ENCODE measurements around the gene OR2A14.
"Not testable (repeated sequence)": the region's sequence is repeated elsewhere in the genome, so short reads cannot be mapped to it uniquely, and the experiment has no call there.

OR2A14 gene

GRCh38 chr7:144164784-144165183 is 41.8 kb downstream of the OR2A14 start:
- DNase-seq, result no peak

DNA sequence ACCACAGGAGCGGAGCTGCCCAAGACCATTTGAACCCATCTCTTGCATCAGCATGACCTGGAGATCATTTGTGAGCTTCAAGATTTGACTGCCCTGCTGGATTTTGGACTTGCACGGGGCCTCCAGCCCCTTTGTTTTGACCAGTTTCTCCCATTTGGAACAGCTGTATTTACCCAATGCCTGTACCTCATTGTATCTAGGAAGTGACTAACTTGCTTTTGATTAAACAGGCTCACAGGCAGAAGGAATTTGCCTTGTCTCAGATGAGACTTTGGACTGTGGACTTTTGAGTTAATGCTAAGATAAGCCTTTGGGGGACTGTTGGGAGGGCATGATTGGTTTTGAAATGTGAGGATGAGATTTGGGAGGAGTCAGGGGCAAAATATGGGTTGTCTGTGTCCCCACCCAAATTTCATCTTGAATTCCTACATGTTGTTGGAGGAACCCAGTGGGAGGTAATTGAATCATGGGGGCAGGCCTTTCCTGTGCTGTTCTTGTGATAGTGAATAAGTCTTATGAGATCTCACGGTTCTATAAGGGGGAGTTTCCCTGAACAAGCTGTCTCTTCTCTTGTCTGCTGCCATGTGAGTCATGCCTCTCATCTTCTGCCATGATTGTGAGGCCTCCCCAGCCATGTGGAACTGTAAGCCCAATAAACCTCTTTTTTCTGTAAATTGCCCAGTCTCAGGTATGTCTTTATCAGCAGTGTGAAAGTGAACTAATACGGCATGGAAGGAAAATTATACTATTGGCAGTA is 48.8 kb downstream of the OR2A14 start:
- not testable (repeated sequence) for DNase-seq

DNA sequence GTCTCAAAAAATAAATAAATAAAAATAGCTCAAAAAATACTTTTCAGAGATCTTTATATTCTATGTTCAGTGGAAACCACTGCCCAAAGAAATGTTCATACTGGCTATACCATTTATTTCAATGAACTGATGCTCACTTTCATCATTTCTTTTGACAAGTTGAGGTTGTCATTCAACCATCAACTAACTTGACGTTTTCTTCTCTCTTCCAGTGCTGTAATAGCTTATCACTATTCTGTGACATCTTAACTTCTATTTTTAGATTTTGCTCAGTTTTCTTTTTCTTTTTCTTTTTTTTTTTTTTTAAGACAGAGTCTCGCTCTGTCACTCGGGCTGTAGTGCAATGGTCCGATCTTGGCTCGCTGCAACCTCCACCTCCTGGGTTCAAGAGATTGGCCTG is 51.6 kb downstream of the OR2A14 start:
- no peak for DNase-seq

DNA sequence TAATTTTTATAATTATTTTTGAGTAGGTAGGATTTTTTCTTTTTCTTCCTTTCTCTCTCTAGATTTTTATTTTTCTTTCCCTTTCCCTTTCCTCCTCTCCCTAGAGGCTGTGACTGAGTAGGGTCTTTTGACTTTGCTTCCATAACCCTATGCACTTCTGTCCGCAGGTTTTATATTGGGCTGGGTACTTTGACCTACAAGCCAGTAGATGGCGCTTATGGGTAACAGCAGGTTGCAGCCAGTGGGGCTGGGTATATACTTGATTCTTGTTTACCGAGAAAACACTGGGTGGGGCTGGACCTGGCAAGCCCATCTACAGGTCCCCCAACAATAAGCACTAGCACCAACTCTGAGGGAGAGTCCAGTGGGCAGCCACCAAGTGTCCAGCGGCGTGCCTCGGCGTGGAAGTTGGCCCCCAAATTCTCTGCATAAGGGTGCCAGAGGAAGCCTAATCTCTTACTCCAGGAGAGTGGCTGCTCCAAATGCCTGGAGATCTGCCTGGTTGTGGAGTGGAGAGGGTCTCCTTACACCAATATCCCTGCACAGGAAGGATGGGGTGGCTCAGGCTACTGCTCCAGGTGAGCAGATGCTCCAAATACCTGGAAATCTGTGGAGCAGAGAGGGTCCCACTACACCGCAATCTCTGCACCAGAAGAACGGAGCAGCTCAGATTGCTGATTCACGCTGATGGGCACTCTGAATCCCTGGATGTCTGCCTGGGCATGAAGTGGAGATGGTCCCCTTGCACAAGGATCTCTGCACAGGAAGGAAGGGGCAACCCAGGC is 55.6 kb downstream of the OR2A14 start:
- DNase-seq, result not testable (repeated sequence)

DNA sequence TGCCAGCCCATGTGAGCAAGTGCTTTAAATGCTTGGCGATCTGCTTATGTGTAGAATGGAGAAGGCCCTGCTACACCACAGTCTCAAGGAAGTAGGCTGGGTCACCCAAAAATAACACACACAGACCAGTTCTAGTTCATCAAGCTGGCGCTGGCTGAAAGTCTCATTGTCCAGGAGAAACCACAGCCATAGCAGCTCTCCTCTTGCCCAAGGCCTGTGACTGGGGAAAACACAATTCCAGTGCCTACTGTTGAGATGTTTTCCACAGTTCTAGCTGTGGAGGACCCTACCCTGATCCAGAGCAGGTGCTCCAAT is 56.1 kb downstream of the OR2A14 start:
- not testable (repeated sequence) for DNase-seq

Measured in NCI-H2171 (cell line).